Activated naive CD8-positive, alpha-beta T cell treated with anti-CD3 and anti-CD28 coated beads, Interleukin-2, amount 10 ng/mL, durations not matched to agents 7 days and 5 days (primary cell): Measurements from ENCODE around the gene F13A1. TPM values are rescaled to one million over a fixed set of nuclear protein-coding genes. Genes with fewer than 3 reads are reported as not detected.

Source experiments
- ATAC-seq: fragments of 150-1000 bp; cut with Tn5 transposase; one replicate; pipeline ENCODE4 v1.10.0; 2021; ENCODE audit warnings: low read depth, moderate library complexity
- POLR2A ChIA-PET: fragments of 350-600 bp; sonication (Branson Sonifier 250); formaldehyde crosslinking; loops from one replicate; lab custom pipeline; 2021; ENCODE audit warnings: antibody characterized with exemption; lab: Charles Lee
- DNase-seq: peaks from one replicate; pipeline ENCODE4 v3.0.0; 2021
- H3K27ac Mint-ChIP-seq: one replicate; pipeline ENCODE4 v1.8.0; 2022; ENCODE audit warnings: mild to moderate bottlenecking, mixed read lengths
- H3K27me3 Mint-ChIP-seq: one replicate; pipeline ENCODE4 v1.8.0; 2022; ENCODE audit warnings: mild to moderate bottlenecking, moderate library complexity, mixed read lengths
- H3K36me3 Mint-ChIP-seq: one replicate; pipeline ENCODE4 v1.8.0; 2021; ENCODE audit warnings: mild to moderate bottlenecking, mixed read lengths
- H3K4me1 Mint-ChIP-seq: one replicate; pipeline ENCODE4 v1.8.0; 2021; ENCODE audit warnings: mixed read lengths
- H3K4me3 Mint-ChIP-seq: one replicate; pipeline ENCODE4 v1.8.0; 2022; ENCODE audit warnings: mild to moderate bottlenecking, moderate library complexity, mixed read lengths
- H3K9me3 Mint-ChIP-seq: one replicate; pipeline ENCODE4 v1.8.0; 2021; ENCODE audit warnings: mixed read lengths
- total RNA-seq, 2 experiments: library from RNA; stranded (reverse); gene quantifications; one replicate each; pipeline ENCODE4 v1.2.3, GENCODE V29; 2021

The F13A1 gene
- total RNA-seq, 2 experiments from 2014 or later, result 0.25 to 0.34 TPM

GRCh38 chr6:6178795-6179194 is 141.7 kb downstream of the F13A1 start:
- H3K9me3 Mint-ChIP-seq, result no peaks in the 10 kb centered on the region
- no peak overlapping the region for H3K27ac Mint-ChIP-seq
- no peaks in the 10 kb centered on the region for H3K36me3 Mint-ChIP-seq
- no peaks in the 10 kb centered on the region for H3K4me1 Mint-ChIP-seq
- ATAC-seq, result no peak
- DNase-seq, result no peak
- no peak overlapping the region for H3K4me3 Mint-ChIP-seq
- POLR2A ChIA-PET, result no interaction called here
- H3K27me3 Mint-ChIP-seq, result peaks cover 9% of the 10 kb centered on the region

- no peak for DNase-seq
- Mint-ChIP-seq H3K4me3 (no peak overlapping the region), H3K4me1 (no peaks in the 10 kb centered on the region), H3K27ac (no peak overlapping the region), H3K27me3 (peaks cover 9% of the 10 kb centered on the region), H3K36me3 (no peaks in the 10 kb centered on the region), H3K9me3 (no peaks in the 10 kb centered on the region)
- no peak for ATAC-seq
- POLR2A ChIA-PET, result no interaction called here
Measured at GRCh38 chr6:6177754-6178153, 142.7 kb downstream of the F13A1 start.

GRCh38 chr6:6176586-6177228 is 143.8 kb downstream of the F13A1 start:
- no peaks in the 10 kb centered on the region for H3K4me1 Mint-ChIP-seq
- DNase-seq (no peak), ATAC-seq (no peak)
- H3K36me3 Mint-ChIP-seq, result no peaks in the 10 kb centered on the region
- H3K4me3 Mint-ChIP-seq, result no peak overlapping the region
- no peaks in the 10 kb centered on the region for H3K9me3 Mint-ChIP-seq
- POLR2A ChIA-PET, result no interaction called here
- H3K27me3 Mint-ChIP-seq, result peaks cover 9% of the 10 kb centered on the region
- H3K27ac Mint-ChIP-seq, result no peak overlapping the region

- Mint-ChIP-seq H3K4me1 (no peaks in the 10 kb centered on the region), H3K9me3 (no peaks in the 10 kb centered on the region), H3K36me3 (no peaks in the 10 kb centered on the region), H3K4me3 (no peak overlapping the region), H3K27me3 (peaks cover 8% of the 10 kb centered on the region), H3K27ac (no peak overlapping the region)
- ATAC-seq (no peak), DNase-seq (no peak)
- POLR2A ChIA-PET, result no interaction called here
Measured at GRCh38 chr6:6176127-6176526, 144.3 kb downstream of the F13A1 start.

- peaks cover 5% of the 10 kb centered on the region for H3K27me3 Mint-ChIP-seq
- no peaks in the 10 kb centered on the region for H3K9me3 Mint-ChIP-seq
- no peaks in the 10 kb centered on the region for H3K4me1 Mint-ChIP-seq
- no peaks in the 10 kb centered on the region for H3K36me3 Mint-ChIP-seq
- POLR2A ChIA-PET, result no interaction called here
- ATAC-seq, result no peak
- H3K27ac Mint-ChIP-seq, result no peak overlapping the region
- H3K4me3 Mint-ChIP-seq, result no peak overlapping the region
- DNase-seq, result no peak
Measured at GRCh38 chr6:6169141-6169540, 151.3 kb downstream of the F13A1 start.

GRCh38 chr6:6166064-6166463 is 154.4 kb downstream of the F13A1 start:
- Mint-ChIP-seq H3K9me3 (no peaks in the 10 kb centered on the region), H3K4me3 (no peak overlapping the region), H3K36me3 (no peaks in the 10 kb centered on the region), H3K27me3 (peaks cover 2% of the 10 kb centered on the region), H3K27ac (no peak overlapping the region), H3K4me1 (no peaks in the 10 kb centered on the region)
- ATAC-seq (no peak), DNase-seq (no peak)
- POLR2A ChIA-PET, result no interaction called here

GRCh38 chr6:6164367-6164766 is 156.1 kb downstream of the F13A1 start:
- no peak for ATAC-seq

GRCh38 chr6:6154335-6154734 is 166.1 kb downstream of the F13A1 start:
- Mint-ChIP-seq H3K9me3 (no peaks in the 10 kb centered on the region), H3K27ac (no peak overlapping the region), H3K27me3 (peaks cover 13% of the 10 kb centered on the region), H3K36me3 (no peaks in the 10 kb centered on the region), H3K4me1 (no peaks in the 10 kb centered on the region), H3K4me3 (no peak overlapping the region)
- POLR2A ChIA-PET, result no interaction called here
- ATAC-seq (no peak), DNase-seq (no peak)

More at GRCh38 chr6:6164367-6164766, 156.1 kb downstream of the F13A1 start:
- peaks cover 2% of the 10 kb centered on the region for H3K27me3 Mint-ChIP-seq
- POLR2A ChIA-PET, result no interaction called here
- no peaks in the 10 kb centered on the region for H3K4me1 Mint-ChIP-seq
- no peaks in the 10 kb centered on the region for H3K36me3 Mint-ChIP-seq
- no peak overlapping the region for H3K27ac Mint-ChIP-seq
- H3K4me3 Mint-ChIP-seq, result no peak overlapping the region
- H3K9me3 Mint-ChIP-seq, result no peaks in the 10 kb centered on the region
- no peak for DNase-seq

GRCh38 chr6:6152060-6152459 is 168.4 kb downstream of the F13A1 start:
- H3K36me3 Mint-ChIP-seq, result no peaks in the 10 kb centered on the region
- no peak overlapping the region for H3K4me3 Mint-ChIP-seq
- H3K27me3 Mint-ChIP-seq, result peaks cover 16% of the 10 kb centered on the region
- POLR2A ChIA-PET, result no interaction called here
- H3K27ac Mint-ChIP-seq, result no peak overlapping the region
- H3K4me1 Mint-ChIP-seq, result no peaks in the 10 kb centered on the region
- H3K9me3 Mint-ChIP-seq, result no peaks in the 10 kb centered on the region
- ATAC-seq, result no peak
- DNase-seq, result no peak

- H3K27me3 Mint-ChIP-seq, result peaks cover 4% of the 10 kb centered on the region
- H3K9me3 Mint-ChIP-seq, result no peaks in the 10 kb centered on the region
- no peaks in the 10 kb centered on the region for H3K36me3 Mint-ChIP-seq
- POLR2A ChIA-PET, result no interaction called here
- H3K4me3 Mint-ChIP-seq, result no peak overlapping the region
- H3K27ac Mint-ChIP-seq, result no peak overlapping the region
- DNase-seq, result no peak
- H3K4me1 Mint-ChIP-seq, result no peaks in the 10 kb centered on the region
- no peak for ATAC-seq
Measured at GRCh38 chr6:6148192-6148815, 172.2 kb downstream of the F13A1 start.

- POLR2A ChIA-PET, result interaction anchor here (0.7 kb wide), 1 partner anchor 655 kb away, joined by 4 read pairs; no protein-coding TSS in a partner anchor
- Mint-ChIP-seq H3K27ac (no peak overlapping the region), H3K27me3 (peaks cover 10% of the 10 kb centered on the region), H3K9me3 (no peaks in the 10 kb centered on the region), H3K4me1 (no peaks in the 10 kb centered on the region), H3K36me3 (no peaks in the 10 kb centered on the region), H3K4me3 (no peak overlapping the region)
- no peak for ATAC-seq
- DNase-seq, result no peak
Measured at GRCh38 chr6:6131492-6132109, 188.9 kb downstream of the F13A1 start.

- Mint-ChIP-seq H3K27me3 (peaks cover 9% of the 10 kb centered on the region), H3K4me1 (no peaks in the 10 kb centered on the region), H3K9me3 (peaks cover 11% of the 10 kb centered on the region), H3K4me3 (no peak overlapping the region), H3K36me3 (no peaks in the 10 kb centered on the region), H3K27ac (no peak overlapping the region)
- POLR2A ChIA-PET, result no interaction called here
- DNase-seq, result no peak
- no peak for ATAC-seq
Measured at GRCh38 chr6:6125495-6125894, 195.0 kb downstream of the F13A1 start.

GRCh38 chr6:6123803-6124202 is 196.7 kb downstream of the F13A1 start:
- no peak for ATAC-seq
- POLR2A ChIA-PET, result no interaction called here
- peaks cover 2% of the 10 kb centered on the region for H3K27me3 Mint-ChIP-seq
- no peak overlapping the region for H3K27ac Mint-ChIP-seq
- peaks cover 11% of the 10 kb centered on the region for H3K9me3 Mint-ChIP-seq
- no peaks in the 10 kb centered on the region for H3K36me3 Mint-ChIP-seq
- H3K4me3 Mint-ChIP-seq, result no peak overlapping the region
- DNase-seq, result no peak
- H3K4me1 Mint-ChIP-seq, result no peaks in the 10 kb centered on the region

- Mint-ChIP-seq H3K4me3 (no peak overlapping the region), H3K4me1 (no peaks in the 10 kb centered on the region), H3K27ac (no peak overlapping the region), H3K27me3 (peaks cover 5% of the 10 kb centered on the region), H3K9me3 (peaks cover 11% of the 10 kb centered on the region), H3K36me3 (no peaks in the 10 kb centered on the region)
- ATAC-seq (no peak), DNase-seq (no peak)
- POLR2A ChIA-PET, result no interaction called here
Measured at GRCh38 chr6:6121943-6122342, 198.5 kb downstream of the F13A1 start.
